Measurements from ENCODE around the gene CALML4. TPM values are rescaled to one million over a fixed set of nuclear protein-coding genes. Genes with fewer than 3 reads are reported as not detected.

Gene CALML4
- total RNA-seq, 6 donors from 2014 or later: 3.6 to 33.7 (median 7.0) TPM

- no peak overlapping the region for H3K27ac ChIP-seq
- ATAC-seq (ENCODE audit: low FRiP score in 2 of 2): no peak
- H3K27me3 ChIP-seq: no peaks in the 10 kb centered on the region
- H3K9me3 ChIP-seq: no peaks in the 10 kb centered on the region
- TF ChIP-seq POLR2A (IDR thresholded peaks at IDR 0.05) (no peak), EP300 (IDR thresholded peaks at IDR 0.05) (no peak), CTCF (IDR thresholded peaks at IDR 0.05) (no peak), POLR2AphosphoS5 (IDR thresholded peaks at IDR 0.05) (no peak)
- no peak overlapping the region for H3K4me3 ChIP-seq
- no peak for DNase-seq
- peaks cover 0 to 16% (median 3%) of the 10 kb centered on the region in 4 donors for H3K4me1 ChIP-seq
- WGBS, 2 donors: 92 to 98% methylated on average over 4 of the region's 4 CpGs
- peaks cover 0 to 66% (median 26%) of the 10 kb centered on the region in 4 donors for H3K36me3 ChIP-seq
Measured at GRCh38 chr15:68192117-68192516, 13.0 kb downstream of the CALML4 start.

GRCh38 chr15:68191555-68191954, 13.6 kb downstream of the CALML4 start:
- H3K4me3 ChIP-seq: no peak overlapping the region
- no peaks in the 10 kb centered on the region for H3K9me3 ChIP-seq
- no peak overlapping the region for H3K27ac ChIP-seq
- 62% methylated on average over 3 of the region's 3 CpGs for WGBS, 2 donors
- DNase-seq (no peak), ATAC-seq (ENCODE audit: low FRiP score in 2 of 2) (no peak)
- H3K4me1 ChIP-seq: peaks cover 0 to 16% (median 3%) of the 10 kb centered on the region in 4 donors
- peaks cover 0 to 72% (median 27%) of the 10 kb centered on the region in 4 donors for H3K36me3 ChIP-seq
- no peak for TF ChIP-seq POLR2A (IDR thresholded peaks at IDR 0.05)
- no peak for TF ChIP-seq EP300 (IDR thresholded peaks at IDR 0.05)
- TF ChIP-seq CTCF (IDR thresholded peaks at IDR 0.05): no peak
- no peak for TF ChIP-seq POLR2AphosphoS5 (IDR thresholded peaks at IDR 0.05)
- H3K27me3 ChIP-seq: no peaks in the 10 kb centered on the region

- 85 to 92% methylated on average over 4 of the region's 4 CpGs for WGBS, 2 donors
- H3K9me3 ChIP-seq: no peaks in the 10 kb centered on the region
- DNase-seq: no peak
- peaks cover 0 to 16% (median 3%) of the 10 kb centered on the region in 4 donors for H3K4me1 ChIP-seq
- no peak overlapping the region for H3K27ac ChIP-seq
- no peaks in the 10 kb centered on the region for H3K27me3 ChIP-seq
- H3K4me3 ChIP-seq: no peak overlapping the region
- TF ChIP-seq EP300 (IDR thresholded peaks at IDR 0.05) (no peak), CTCF (IDR thresholded peaks at IDR 0.05) (no peak), POLR2AphosphoS5 (IDR thresholded peaks at IDR 0.05) (no peak), POLR2A (IDR thresholded peaks at IDR 0.05) (no peak)
- no peak for ATAC-seq (ENCODE audit: low FRiP score in 2 of 2)
- H3K36me3 ChIP-seq: peaks cover 0 to 84% (median 33%) of the 10 kb centered on the region in 4 donors
Measured at GRCh38 chr15:68190048-68190447, 15.1 kb downstream of the CALML4 start.

- Histone ChIP-seq H3K27me3 (no peaks in the 10 kb centered on the region), H3K36me3 (peaks cover 0 to 93% (median 35%) of the 10 kb centered on the region in 4 donors), H3K4me1 (peaks cover 0 to 16% (median 3%) of the 10 kb centered on the region in 4 donors), H3K27ac (no peak overlapping the region), H3K9me3 (no peaks in the 10 kb centered on the region), H3K4me3 (no peak overlapping the region)
- TF ChIP-seq POLR2A (IDR thresholded peaks at IDR 0.05): no peak
- TF ChIP-seq CTCF (IDR thresholded peaks at IDR 0.05): no peak
- TF ChIP-seq POLR2AphosphoS5 (IDR thresholded peaks at IDR 0.05): no peak
- no peak for TF ChIP-seq EP300 (IDR thresholded peaks at IDR 0.05)
- DNase-seq (no peak), ATAC-seq (ENCODE audit: low FRiP score in 2 of 2) (no peak)
- WGBS, 2 donors: 90 to 93% methylated on average over 2 of the region's 2 CpGs
Measured at GRCh38 chr15:68188647-68189046, 16.5 kb downstream of the CALML4 start.

- ATAC-seq (ENCODE audit: low FRiP score in 2 of 2): peak; percentile 53 to 85
- 45 to 54% methylated on average over 9 of the region's 9 CpGs for WGBS, 2 donors
- H3K9me3 ChIP-seq: no peaks in the 10 kb centered on the region
- peaks cover 0 to 16% (median 3%) of the 10 kb centered on the region in 4 donors for H3K4me1 ChIP-seq
- no peaks in the 10 kb centered on the region for H3K27me3 ChIP-seq
- TF ChIP-seq POLR2A (IDR thresholded peaks at IDR 0.05) (no peak), POLR2AphosphoS5 (IDR thresholded peaks at IDR 0.05) (peak in 1 of 2 donors; percentile 25), EP300 (IDR thresholded peaks at IDR 0.05) (no peak)
- no peak for DNase-seq
- peak overlapping the region in 3 of 4 donors; percentile 21 to 55 (median 53) for H3K27ac ChIP-seq
- peaks cover 0 to 93% (median 34%) of the 10 kb centered on the region in 4 donors for H3K36me3 ChIP-seq
- H3K4me3 ChIP-seq: no peak overlapping the region
Measured at GRCh38 chr15:68187559-68187958, 17.6 kb downstream of the CALML4 start.
